Esophagus muscularis mucosa (tissue), 4 donors: ENCODE results near the gene HECTD4. TPM values are rescaled to one million over a fixed set of nuclear protein-coding genes. Genes with fewer than 3 reads are reported as not detected.

Experiments
- DNase-seq: peaks from one replicate; pipeline ENCODE4 v3.0.0-alpha.2; 2017; ENCODE audit errors: extremely low spot score
- H3K27ac ChIP-seq, 4 donors: fragments of 200-600 bp; sonication (generic); replicated peaks in 1 of 4; 1 replicate in 3 of 4; 2 replicates in 1 of 4; pipeline ENCODE4 v1.5.1; 2016 to 2019; ENCODE audit warnings: mild to moderate bottlenecking in 1 of 4
- H3K27me3 ChIP-seq, 4 donors: fragments of 200-600 bp; sonication (generic); one replicate each; pipeline versions ENCODE4 v1.5.1 to v1.6.0; 2016 to 2019
- H3K36me3 ChIP-seq, 4 donors: fragments of 200-600 bp; sonication (generic); one replicate each; pipeline ENCODE4 v1.5.1; 2016 to 2019
- H3K4me1 ChIP-seq, 4 donors: fragments of 200-600 bp; sonication (generic); one replicate each; pipeline ENCODE4 v1.5.1; 2016 to 2019
- H3K4me3 ChIP-seq, 4 donors: fragments of 200-600 bp; sonication (generic); 1 replicate in 2 of 4; 2 replicates in 2 of 4; pipeline ENCODE4 v1.5.1; 2016 to 2019; ENCODE audit warnings: mild to moderate bottlenecking in 4 of 4, moderate library complexity in 1 of 4
- H3K9me3 ChIP-seq, 4 donors: fragments of 200-600 bp; sonication (generic); 1 replicate in 3 of 4; 2 replicates in 1 of 4; pipeline ENCODE4 v1.5.1; 2016 to 2019
- EP300 ChIP-seq: sonication (generic); formaldehyde crosslinking; IDR thresholded peaks from one replicate; pipeline ENCODE4 v1.6.1; 2017; ENCODE audit warnings: antibody characterized with exemption
- POLR2A ChIP-seq: fragments of 450-650 bp; IDR thresholded peaks from one replicate; pipeline ENCODE4 v1.6.1; 2017; ENCODE audit warnings: antibody characterized with exemption, moderate library complexity, mild to moderate bottlenecking, low read depth
- POLR2AphosphoS5 ChIP-seq, 2 donors: sonication (generic); formaldehyde crosslinking; IDR thresholded peaks; one replicate each; pipeline ENCODE4 v1.6.1; 2017; ENCODE audit warnings: antibody characterized with exemption in 2 of 2
- WGBS: methylation state at CpG from one replicate; pipeline ENCODE4 v1.1.5; 2018; 5-methylcytosine and 5-hydroxymethylcytosine counted together
- intact Hi-C: fragments of 100-400 bp; cut with DNase I; formaldehyde crosslinking; loops from one replicate; pipeline ENCODE4 v1.15.1; 2023
- total RNA-seq, 4 donors: library from RNA; depleted of rRNA; stranded (reverse); fragments of >200 nt; gene quantifications; one replicate each; pipeline versions ENCODE4 v1.1.0 to v1.2.1, GENCODE V29; 2016
- TF ChIP-seq, protein P1 (sequence below), 3 experiments: fragments of 200-600 bp in 2 of 3; fragments of 450-650 bp in 1 of 3; sonication (generic) in 2 of 3; IDR thresholded peaks; one replicate each; pipeline ENCODE4 v1.5.1; 2017 to 2019; ENCODE audit warnings: antibody characterized with exemption in 3 of 3, mild to moderate bottlenecking in 2 of 3, moderate library complexity in 1 of 3

Gene HECTD4
- total RNA-seq, 4 donors from 2014 or later = 27.3 to 59.3 (median 44.9) TPM

- 90% methylated on average over 4 of the region's 4 CpGs for WGBS
- no peaks in the 10 kb centered on the region for H3K27me3 ChIP-seq
- intact Hi-C loops = loop anchor here (5.0 to 10.0 kb wide), 3 partner anchors 107 to 444 kb away; no protein-coding TSS in a partner anchor
- DNase-seq = no peak
- no peaks in the 10 kb centered on the region for H3K36me3 ChIP-seq
- no peaks in the 10 kb centered on the region for H3K9me3 ChIP-seq
- H3K27ac ChIP-seq = no peak overlapping the region
- TF ChIP-seq POLR2AphosphoS5 (IDR thresholded peaks at IDR 0.05) (no peak), POLR2A (no peak), EP300 (no peak)
- TF ChIP-seq, protein P1, sequence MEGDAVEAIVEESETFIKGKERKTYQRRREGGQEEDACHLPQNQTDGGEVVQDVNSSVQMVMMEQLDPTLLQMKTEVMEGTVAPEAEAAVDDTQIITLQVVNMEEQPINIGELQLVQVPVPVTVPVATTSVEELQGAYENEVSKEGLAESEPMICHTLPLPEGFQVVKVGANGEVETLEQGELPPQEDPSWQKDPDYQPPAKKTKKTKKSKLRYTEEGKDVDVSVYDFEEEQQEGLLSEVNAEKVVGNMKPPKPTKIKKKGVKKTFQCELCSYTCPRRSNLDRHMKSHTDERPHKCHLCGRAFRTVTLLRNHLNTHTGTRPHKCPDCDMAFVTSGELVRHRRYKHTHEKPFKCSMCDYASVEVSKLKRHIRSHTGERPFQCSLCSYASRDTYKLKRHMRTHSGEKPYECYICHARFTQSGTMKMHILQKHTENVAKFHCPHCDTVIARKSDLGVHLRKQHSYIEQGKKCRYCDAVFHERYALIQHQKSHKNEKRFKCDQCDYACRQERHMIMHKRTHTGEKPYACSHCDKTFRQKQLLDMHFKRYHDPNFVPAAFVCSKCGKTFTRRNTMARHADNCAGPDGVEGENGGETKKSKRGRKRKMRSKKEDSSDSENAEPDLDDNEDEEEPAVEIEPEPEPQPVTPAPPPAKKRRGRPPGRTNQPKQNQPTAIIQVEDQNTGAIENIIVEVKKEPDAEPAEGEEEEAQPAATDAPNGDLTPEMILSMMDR (IDR thresholded peaks at IDR 0.05) = no peak
- H3K4me3 ChIP-seq = no peak overlapping the region
- H3K4me1 ChIP-seq = peaks cover 0 to 9% (median 7%) of the 10 kb centered on the region in 4 donors
Measured at GRCh38 chr12:112389228-112389627, 7.0 kb upstream of the HECTD4 start.

- intact Hi-C loops = loop anchor here (5.0 to 10.0 kb wide), 3 partner anchors 104 to 442 kb away; no protein-coding TSS in a partner anchor
- H3K4me1 ChIP-seq = peaks cover 0 to 15% (median 11%) of the 10 kb centered on the region in 4 donors
- 69% methylated on average over 3 of the region's 3 CpGs for WGBS
- no peaks in the 10 kb centered on the region for H3K27me3 ChIP-seq
- TF ChIP-seq POLR2A (no peak), EP300 (no peak), POLR2AphosphoS5 (IDR thresholded peaks at IDR 0.05) (no peak)
- TF ChIP-seq, protein P1 (IDR thresholded peaks at IDR 0.05) = no peak
- H3K4me3 ChIP-seq = no peak overlapping the region
- H3K9me3 ChIP-seq = no peaks in the 10 kb centered on the region
- no peak for DNase-seq
- no peak overlapping the region for H3K27ac ChIP-seq
- no peaks in the 10 kb centered on the region for H3K36me3 ChIP-seq
Measured at GRCh38 chr12:112386726-112387125, 4.5 kb upstream of the HECTD4 start.

- TF ChIP-seq, protein P1 (IDR thresholded peaks at IDR 0.05) = no peak
- 96% methylated on average over 11 of the region's 11 CpGs for WGBS
- H3K27ac ChIP-seq = peak overlapping the region; percentile 82 to 91 (median 86)
- no peaks in the 10 kb centered on the region for H3K27me3 ChIP-seq
- no peaks in the 10 kb centered on the region for H3K36me3 ChIP-seq
- peak overlapping the region; percentile 92 to 99 (median 95) for H3K4me3 ChIP-seq
- peaks cover 14 to 39% (median 30%) of the 10 kb centered on the region in 4 donors for H3K4me1 ChIP-seq
- no peaks in the 10 kb centered on the region for H3K9me3 ChIP-seq
- intact Hi-C loops = loop anchor here (10.0 kb wide), 2 partner anchors 188 to 438 kb away; no protein-coding TSS in a partner anchor
- no peak for DNase-seq
Measured at GRCh38 chr12:112382866-112383265, 635 bp upstream of the HECTD4 start.

DNA sequence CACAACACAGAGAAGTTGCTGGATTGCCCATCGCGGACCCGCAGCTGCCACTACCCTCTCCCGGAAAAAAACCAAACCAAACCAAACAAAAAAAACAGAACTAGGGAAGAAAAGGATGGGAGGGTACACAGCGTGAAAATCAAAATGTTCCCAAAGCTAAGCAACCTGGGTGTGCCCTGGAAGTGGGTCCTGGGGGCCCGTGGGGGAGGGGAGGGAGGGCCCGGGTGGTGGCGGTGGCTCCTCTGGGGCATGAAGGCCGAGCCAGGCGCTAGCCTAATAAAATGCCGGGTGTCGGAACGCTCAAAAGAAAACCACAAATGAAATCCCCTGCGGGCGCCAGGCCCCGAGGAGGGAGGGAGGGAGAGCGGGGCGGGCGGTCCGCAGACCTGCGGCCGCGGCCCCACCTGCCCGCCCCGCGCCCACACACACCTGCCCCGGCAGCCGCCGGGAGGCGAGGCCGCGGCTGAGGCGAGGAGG lies 787 bp downstream of the HECTD4 start:
- Histone ChIP-seq H3K27me3 (no peaks in the 10 kb centered on the region), H3K4me3 (peak overlapping the region; percentile 92 to 99 (median 95)), H3K36me3 (no peaks in the 10 kb centered on the region), H3K9me3 (no peaks in the 10 kb centered on the region), H3K27ac (peak overlapping the region; percentile 82 to 91 (median 86)), H3K4me1 (peaks cover 14 to 31% (median 27%) of the 10 kb centered on the region in 4 donors)
- DNase-seq = no peak
- 2% methylated on average over 22 of the region's 33 CpGs for WGBS
- TF ChIP-seq POLR2A (no peak), EP300 (no peak), POLR2AphosphoS5 (IDR thresholded peaks at IDR 0.05) (no peak)
- TF ChIP-seq, protein P1 (IDR thresholded peaks at IDR 0.05) = no peak
- intact Hi-C loops = loop anchor here (10.0 kb wide), 2 partner anchors 187 to 437 kb away; no protein-coding TSS in a partner anchor
